HFF-Myc (cell line): Measurements from ENCODE around the gene TMC1.

Experiments used
- DNase-seq: peaks from one replicate; pipeline ENCODE4 v3.0.0-alpha.2; 2011; ENCODE audit warnings: low read depth; ENCODE audit errors: extremely low read depth
- H3K4me3 ChIP-seq: replicated peaks from 2 replicates; pipeline ENCODE4 v1.5.1; 2011; ENCODE audit warnings: low read depth, mild to moderate bottlenecking, control low read depth, low read length
- TF ChIP-seq, protein P1 (sequence below): IDR thresholded peaks from 2 replicates; pipeline ENCODE4 v1.5.1; 2012; ENCODE audit warnings: mild to moderate bottlenecking, low read depth, low read length, control low read depth; ENCODE audit errors: missing control alignments

The TMC1 gene

DNA sequence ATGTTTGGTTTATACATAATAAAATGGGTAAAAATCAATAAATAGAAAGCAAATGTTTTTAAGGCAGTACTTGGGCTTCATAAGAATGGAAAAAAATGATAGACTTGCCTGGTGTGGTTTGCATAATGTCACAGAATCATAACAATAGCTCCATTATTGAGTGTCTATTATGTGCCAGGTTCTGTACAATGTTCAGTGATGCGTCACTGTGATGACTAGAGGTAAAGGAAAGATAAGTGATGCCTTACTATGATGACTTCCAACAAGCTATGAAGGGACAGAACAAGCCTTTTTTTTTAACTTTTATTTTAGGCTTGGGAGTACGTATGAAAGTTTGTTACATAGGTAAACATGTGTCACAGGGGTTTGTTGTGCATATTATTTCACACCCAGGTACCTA lies 128.8 kb downstream of the TMC1 start:
- TF ChIP-seq, protein P1, sequence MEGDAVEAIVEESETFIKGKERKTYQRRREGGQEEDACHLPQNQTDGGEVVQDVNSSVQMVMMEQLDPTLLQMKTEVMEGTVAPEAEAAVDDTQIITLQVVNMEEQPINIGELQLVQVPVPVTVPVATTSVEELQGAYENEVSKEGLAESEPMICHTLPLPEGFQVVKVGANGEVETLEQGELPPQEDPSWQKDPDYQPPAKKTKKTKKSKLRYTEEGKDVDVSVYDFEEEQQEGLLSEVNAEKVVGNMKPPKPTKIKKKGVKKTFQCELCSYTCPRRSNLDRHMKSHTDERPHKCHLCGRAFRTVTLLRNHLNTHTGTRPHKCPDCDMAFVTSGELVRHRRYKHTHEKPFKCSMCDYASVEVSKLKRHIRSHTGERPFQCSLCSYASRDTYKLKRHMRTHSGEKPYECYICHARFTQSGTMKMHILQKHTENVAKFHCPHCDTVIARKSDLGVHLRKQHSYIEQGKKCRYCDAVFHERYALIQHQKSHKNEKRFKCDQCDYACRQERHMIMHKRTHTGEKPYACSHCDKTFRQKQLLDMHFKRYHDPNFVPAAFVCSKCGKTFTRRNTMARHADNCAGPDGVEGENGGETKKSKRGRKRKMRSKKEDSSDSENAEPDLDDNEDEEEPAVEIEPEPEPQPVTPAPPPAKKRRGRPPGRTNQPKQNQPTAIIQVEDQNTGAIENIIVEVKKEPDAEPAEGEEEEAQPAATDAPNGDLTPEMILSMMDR = no peak
- no peak overlapping the region for H3K4me3 ChIP-seq

DNA sequence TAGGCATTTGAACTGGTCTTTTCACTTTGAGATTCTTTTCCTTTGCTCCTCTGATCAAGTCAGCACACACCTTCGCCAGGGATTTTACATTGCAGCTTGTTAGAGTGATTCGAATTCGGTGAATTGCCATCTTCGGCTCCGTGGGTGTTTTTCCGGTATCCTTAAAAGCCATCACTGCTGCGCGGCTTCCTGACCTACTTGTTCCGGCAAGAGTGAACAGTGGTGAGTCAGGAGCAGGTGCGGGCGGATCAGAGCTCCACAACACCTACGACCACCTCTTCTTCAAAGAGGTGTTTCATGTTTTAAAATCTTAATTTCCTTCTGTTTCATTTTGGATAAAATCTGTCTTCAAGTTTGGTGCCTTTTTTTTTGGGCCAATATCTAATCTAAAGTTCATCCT lies 134.6 kb downstream of the TMC1 start:
- no peak for DNase-seq
- TF ChIP-seq, protein P1 = no peak
- no peak overlapping the region for H3K4me3 ChIP-seq

More for the DNA sequence above, 128.8 kb downstream of the TMC1 start:
- DNase-seq = no peak

DNA sequence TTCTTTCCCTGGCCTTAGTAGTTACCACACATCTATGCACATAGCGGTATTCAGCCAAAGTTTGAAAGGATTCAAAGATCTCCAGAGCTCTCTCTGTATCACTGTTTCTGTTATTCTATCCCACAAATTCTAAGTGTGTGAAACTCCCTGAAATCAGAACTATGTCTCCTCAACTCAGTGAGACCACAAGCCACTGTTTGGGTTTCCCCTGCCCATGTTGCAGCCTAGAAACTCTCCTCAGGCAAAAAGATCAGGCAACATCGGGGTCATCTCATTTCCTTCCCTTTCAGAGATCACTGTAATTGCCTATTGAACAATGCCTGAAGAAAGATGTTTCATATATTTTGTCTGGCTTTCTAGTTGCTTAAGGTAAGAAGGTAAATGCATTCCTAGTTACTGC lies 135.6 kb downstream of the TMC1 start:
- TF ChIP-seq, protein P1 = no peak
- no peak for DNase-seq
- H3K4me3 ChIP-seq = no peak overlapping the region

DNA sequence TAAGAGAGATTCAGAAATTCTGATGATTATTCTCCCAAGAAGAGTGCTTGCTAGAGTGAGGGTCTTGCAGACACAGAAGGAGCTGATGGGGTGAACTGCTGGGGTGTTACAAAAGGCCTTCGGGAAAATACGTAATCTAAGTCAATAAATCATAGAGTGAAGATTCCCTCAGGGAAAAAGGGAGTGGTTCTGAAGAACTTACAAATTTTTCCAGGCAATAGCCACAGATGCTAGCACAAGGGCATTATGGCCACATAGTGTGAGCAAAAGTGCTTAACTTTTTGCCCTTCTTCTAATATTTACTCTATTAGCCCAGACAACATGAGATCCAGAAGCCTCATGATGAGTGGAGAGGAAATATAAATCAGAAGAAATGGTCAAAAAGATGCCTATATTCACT lies 137.3 kb downstream of the TMC1 start:
- TF ChIP-seq, protein P1 = no peak
- no peak overlapping the region for H3K4me3 ChIP-seq
- no peak for DNase-seq

DNA sequence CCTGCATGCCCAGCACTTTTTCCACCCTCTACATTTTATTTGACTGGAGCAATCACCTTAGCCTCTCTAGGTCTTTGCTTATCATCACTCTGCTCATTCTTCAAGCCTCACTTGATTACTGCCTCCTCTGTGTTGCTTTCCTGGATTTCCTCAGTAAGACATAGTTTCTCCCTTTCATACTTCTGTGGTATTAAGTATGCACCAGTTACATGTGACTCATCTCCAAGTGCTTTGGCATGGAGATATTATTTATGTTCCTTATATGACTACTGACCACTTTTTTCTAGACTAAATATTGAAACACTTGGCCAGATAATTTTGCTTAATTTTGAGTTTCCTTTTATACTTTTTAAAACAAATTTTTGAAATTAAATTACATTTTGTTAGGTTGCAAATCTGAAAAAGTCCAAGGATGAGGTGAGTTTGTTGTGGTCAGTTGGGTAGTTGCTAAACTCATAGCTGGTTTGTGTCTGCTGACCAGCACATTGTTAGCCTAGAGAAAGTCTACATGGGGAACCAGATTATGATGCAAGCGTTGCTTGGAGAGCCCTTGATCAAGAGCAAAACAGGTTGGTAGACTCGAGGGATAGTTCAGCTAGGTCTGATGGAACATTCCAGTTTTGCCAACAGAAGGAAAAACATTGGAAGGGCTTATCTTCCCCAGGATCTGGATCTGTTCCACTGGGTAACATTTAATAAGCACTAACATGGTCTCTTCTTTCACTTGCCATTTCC lies 140.2 kb downstream of the TMC1 start:
- TF ChIP-seq, protein P1 = no peak
- no peak overlapping the region for H3K4me3 ChIP-seq
- DNase-seq = no peak

DNA sequence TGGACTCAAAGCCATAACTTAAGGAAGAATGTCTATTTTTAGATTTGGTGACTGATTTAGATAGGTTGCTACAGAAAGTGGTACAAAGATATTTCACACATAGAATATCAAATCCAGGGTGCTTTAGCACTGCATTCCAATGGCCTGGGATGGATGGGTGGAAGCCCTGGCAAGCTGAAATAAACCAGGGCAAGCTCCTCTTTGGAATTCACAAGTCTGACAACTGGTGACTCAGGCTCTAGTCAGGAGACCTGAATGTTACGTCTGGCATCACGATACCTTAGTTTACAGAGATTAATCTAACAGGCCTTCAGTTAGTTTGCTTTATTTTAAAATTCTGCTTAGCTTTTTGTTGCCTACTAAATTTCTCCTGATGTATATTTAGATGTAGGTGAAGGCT lies 144.0 kb downstream of the TMC1 start:
- no peak for DNase-seq
- TF ChIP-seq, protein P1 = no peak

DNA sequence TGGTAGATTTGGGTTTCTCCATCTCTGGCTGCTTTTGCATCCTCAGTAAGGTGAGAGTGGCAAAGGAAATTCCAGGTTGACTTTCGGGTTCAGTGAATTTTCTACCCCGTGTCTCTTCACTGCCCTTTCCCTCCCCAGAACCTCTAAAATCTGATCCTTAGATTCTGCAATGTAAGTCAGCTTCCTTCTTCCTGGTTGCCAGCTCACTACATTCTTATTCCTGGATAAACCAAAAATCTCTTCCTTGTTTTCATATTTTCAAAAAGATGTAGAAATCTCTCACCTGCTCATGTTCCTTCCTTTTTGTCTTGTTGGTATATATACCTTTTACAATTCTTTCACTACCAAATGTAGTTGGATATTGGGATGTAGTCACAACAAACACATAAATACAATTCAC lies 145.8 kb downstream of the TMC1 start:
- H3K4me3 ChIP-seq = no peak overlapping the region
- no peak for DNase-seq
- TF ChIP-seq, protein P1 = no peak

More for the DNA sequence above, 144.0 kb downstream of the TMC1 start:
- H3K4me3 ChIP-seq = no peak overlapping the region
